GM18909 (cell line): Measurements from ENCODE around the gene MYO7A.

Experiments used
- ATAC-seq: cut with Tn5 transposase; IDR thresholded peaks from one replicate; pipeline ENCODE4 v1.9.1; 2021; ENCODE audit warnings: mild to moderate bottlenecking; ENCODE audit not compliant: unreplicated experiment, poor library complexity

MYO7A gene

DNA sequence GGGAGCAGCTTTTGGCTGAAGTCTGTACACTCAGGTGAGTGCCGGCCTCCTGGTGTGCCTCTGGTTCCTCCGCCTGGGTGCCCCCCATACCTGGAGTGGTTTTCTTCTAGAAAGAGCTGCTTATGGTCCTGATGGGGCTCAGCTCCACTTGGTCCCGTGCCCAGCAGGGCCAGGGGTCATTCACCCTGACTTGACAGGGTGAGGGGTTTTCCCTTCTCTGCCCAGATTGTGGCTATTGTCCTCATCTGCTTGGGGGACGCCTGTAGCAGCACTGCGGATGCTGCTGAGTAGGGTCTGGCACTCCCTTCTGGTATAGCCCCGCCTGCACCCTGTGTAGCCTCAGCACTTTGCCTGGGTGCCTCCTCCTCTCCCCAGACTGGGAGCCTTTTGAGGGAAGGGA is 17.2 kb upstream of the MYO7A start:
- ATAC-seq: no peak

DNA sequence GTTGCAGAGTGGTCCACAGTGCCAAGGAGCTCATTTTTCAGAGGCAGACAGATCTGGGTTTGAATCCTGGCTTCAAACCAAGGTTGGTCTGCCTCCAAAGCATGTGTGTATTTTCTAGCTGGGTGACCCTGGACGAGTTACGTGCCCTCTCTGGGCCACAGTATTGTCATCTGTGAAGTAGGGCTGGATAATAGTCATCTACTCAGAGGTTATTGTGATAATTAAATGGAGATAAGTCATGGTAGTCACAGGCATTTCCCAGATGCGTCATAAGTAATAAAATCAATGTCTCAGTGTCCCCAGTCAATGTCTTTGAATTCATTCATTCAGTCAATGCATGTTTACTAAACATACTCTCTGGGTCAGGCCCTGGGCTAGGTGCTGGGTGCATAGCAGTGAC is 16.8 kb upstream of the MYO7A start:
- ATAC-seq: no peak

DNA sequence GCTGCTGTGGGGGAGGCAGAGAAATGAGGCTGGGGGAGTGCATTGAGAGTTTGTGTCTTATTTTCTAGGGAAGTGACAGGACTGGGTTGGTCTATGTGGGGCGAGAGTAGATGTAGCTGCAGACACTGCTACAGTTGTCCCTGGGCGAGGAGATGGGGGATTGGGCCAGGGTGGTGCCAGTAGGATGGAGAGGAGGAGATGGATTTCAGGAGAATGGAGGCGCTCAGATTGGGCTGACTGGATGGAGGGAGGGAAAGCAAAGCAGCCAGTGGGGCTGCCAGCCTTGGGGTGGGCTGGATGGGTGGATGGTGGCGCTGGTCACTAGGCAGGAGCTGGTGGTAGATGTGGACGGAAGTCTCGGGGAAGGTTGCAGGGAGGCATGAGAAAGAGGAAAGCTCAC is 16.1 kb upstream of the MYO7A start:
- ATAC-seq: no peak

DNA sequence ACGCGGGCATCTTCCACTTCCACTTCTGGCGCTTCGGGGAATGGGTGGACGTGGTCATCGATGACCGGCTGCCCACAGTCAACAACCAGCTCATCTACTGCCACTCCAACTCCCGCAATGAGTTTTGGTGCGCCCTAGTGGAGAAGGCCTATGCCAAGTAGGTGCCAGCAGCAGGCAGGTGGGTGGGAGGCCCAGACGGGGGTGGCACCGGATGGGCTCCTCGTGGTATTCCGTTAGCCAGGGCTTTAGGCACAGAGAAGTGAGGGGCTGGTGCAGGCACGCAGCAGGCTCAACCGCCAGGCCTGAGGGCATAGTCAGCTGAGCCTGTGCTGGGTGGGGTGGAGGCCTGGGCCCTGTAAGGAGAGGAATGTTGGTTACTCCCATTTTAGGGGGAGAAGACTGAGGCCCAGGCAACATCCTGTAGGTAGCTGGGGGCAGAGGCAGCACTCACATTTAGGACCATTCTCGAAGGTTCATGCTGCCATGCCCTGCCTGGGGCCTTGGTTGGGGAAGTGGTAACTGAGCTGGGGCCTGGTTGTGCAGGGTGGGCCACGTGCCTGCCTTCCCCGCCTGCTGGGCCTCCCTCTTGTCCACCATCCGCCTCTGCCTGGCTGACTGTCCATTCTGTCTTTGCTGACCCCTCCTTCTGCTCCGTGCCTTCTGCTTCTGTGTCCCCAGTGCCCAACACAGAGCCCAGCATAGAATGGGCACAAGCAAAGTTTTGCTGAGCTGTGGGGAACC is 15.2 kb upstream of the MYO7A start:
- no peak for ATAC-seq

DNA sequence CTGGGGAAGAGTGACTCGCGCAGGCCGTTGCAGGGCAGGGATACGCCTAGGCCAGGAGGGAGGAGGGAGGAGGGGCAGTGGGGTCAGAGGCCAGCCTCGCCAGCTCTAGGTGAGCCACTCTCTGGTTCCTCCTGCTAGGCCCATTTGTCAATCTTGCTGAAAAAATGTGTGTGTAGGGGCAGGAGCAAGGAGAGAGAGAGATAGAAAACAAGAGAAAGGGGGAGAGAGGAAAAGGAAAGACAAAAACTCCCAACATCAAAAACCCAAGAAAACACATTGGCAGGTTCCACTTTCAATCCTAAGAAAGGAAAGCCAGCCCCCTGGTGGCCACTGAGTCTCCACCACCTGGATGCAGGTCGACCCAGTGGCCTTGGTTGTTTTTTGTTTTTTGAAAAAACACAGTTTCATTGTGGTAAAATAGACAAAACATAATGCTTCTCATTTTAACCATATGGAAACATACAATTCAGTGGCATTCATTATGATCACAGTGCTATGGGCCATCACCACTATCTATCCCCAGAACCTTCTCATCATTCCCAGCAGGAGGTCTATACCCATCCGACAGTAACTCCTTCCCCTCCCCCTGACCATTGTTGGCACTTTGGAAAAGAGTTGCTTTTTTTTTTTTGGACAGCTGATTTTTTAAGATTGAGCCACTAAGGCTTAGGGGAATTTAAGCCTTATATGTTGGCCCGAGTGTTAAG is 14.5 kb upstream of the MYO7A start:
- no peak for ATAC-seq

DNA sequence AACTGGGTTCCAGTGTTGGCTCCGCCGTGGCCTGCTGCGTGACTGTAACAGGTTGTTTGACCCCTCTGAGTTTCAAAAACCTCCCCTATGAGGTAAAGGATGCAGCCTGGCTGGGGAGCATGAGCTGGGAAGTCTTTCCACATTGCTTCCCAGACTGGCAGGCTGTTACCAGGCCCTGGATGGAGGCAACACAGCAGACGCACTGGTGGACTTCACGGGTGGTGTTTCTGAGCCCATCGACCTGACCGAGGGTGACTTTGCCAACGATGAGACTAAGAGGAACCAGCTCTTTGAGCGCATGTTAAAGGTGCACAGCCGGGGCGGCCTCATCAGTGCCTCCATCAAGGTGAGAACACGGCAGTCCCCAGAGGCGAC is 14.0 kb upstream of the MYO7A start:
- no peak for ATAC-seq

DNA sequence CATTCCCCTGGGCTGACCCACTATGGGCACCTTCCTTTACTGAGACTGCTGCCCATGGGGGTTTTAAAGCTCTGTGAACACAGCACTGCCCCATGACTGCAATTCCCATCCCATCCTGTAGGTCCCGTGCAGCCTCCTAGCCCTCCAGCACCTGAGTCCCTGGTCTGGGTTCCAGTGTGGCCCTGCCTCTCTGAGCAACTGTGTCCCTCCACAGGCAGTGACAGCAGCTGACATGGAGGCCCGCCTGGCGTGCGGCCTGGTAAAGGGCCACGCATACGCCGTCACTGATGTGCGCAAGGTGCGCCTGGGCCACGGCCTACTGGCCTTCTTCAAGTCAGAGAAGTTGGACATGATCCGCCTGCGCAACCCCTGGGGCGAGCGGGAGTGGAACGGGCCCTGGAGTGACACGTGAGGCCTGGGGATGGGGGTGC is 12.8 kb upstream of the MYO7A start:
- no peak for ATAC-seq

DNA sequence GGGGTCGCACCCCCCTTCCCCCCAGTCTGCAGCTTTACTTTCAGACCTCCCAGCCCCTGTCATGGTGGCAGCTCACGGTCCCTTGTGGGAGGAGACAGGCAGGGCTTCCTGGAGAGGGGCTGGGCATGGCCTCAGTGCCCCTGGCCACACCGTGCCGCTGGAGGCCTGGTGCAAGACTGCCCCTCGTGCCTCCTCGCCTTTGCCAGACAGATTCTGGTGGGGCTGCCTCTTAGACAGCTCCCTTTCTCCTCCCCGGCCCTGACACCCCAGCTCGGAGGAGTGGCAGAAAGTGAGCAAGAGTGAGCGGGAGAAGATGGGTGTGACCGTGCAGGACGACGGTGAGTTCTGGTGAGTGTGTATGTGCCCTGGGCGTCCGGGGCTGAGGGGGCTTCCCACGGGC is 12.1 kb upstream of the MYO7A start:
- no peak for ATAC-seq

DNA sequence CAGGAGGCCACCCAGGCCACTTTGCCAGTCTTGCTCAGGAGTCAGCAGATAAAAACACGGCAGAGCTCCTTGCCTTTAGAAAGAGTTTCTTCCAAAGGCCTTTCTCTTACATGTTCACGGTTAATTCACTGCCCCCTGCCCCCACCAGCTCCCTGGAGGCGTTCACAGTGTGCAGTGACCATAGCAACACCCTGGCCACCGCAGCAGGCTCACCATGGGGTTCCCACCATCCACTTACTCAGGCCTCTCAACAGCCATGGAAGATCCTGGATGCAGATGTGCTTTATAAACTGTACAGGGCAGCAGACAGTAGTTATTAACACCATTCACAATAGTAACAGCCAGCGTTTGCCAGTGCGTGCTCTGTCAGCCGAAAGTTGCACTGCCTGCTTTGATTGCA is 10.6 kb upstream of the MYO7A start:
- ATAC-seq: no peak

DNA sequence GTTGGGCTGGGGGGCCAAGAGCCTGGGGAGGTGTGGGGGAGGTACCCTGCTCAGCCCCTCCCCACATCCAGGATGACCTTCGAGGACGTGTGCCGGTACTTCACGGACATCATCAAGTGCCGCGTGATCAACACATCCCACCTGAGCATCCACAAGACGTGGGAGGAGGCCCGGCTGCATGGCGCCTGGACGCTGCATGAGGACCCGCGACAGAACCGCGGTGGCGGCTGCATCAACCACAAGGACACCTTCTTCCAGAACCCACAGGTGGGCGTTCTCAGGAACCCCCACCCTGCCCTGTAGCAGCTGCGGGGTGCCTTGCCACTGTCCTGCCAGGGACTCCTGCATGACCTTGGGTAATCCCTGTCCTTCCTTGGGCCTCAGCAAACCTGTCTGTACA is 10.0 kb upstream of the MYO7A start:
- ATAC-seq: no peak

DNA sequence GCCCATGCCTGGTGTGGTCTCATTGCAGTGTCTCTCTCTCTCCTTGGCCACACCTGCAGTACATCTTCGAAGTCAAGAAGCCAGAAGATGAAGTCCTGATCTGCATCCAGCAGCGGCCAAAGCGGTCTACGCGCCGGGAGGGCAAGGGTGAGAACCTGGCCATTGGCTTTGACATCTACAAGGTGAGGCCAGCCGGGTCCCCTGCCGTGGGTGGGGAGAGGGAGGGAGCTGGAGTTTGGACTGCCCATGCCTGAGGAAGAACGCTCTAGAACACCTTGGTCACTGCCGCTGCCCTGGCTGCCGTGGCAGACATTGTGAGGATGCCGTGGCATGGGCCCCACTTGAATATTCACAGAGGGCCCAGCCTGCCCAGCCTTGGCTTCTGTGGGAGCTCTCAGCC is 9.1 kb upstream of the MYO7A start:
- ATAC-seq: no peak

DNA sequence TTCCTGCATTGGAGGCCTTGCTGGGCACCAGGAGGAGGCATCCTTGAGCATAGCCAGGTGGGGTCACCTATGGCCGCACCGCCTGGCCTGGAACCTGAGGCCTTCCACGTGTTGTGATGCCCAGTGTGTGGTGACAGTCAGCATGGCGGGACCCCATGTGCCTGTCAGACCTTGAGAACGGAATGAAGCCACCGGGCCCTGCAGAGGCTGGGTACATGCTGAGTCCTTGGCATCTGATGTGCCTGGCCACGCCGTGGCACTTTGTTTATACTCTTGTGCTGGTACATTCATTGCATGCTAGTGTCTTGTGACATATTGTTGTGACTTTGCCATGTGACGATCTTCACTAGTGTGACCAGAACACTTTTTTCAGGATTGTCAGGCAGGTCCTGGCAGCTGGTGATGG is 8.5 kb upstream of the MYO7A start:
- ATAC-seq: no peak

DNA sequence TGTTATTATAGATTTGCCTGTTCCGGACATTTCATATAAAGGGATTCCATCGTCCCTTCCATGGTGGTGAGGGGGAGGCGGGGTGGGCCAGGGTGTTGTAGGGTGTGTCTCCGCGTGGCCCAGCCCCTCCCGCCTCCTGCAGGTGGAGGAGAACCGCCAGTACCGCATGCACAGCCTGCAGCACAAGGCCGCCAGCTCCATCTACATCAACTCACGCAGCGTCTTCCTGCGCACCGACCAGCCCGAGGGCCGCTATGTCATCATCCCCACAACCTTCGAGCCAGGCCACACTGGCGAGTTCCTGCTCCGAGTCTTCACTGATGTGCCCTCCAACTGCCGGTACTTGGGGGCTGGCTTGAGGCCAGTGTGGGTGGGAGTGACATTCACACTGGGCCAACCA is 7.5 kb upstream of the MYO7A start:
- ATAC-seq: no peak

DNA sequence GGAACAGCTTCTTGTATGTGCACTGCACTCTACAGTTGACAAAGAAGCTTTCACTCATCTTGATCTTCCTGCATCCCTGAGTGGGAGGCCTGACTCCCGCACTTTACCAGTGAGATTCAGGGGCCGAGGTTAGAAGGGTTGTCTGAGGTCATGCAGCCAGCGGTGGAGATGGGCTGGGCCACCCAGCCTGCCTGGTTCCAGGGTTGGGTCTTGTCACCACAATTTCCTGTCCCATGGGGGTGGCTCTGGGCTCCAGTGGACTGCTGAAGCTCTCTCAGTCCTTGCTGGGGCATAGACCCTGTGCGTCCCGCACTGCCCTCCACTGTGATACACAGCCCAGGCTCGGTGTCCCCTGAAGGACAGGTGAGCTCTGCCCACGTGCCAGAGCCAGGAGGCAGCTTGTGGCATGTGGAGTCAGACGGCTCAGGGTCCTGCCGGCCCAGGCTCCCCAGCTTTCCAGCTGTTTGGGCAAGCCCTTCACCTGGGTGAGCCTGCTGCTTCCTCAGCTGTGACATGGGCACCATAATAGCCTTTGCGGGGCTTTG is 6.9 kb upstream of the MYO7A start:
- no peak for ATAC-seq

DNA sequence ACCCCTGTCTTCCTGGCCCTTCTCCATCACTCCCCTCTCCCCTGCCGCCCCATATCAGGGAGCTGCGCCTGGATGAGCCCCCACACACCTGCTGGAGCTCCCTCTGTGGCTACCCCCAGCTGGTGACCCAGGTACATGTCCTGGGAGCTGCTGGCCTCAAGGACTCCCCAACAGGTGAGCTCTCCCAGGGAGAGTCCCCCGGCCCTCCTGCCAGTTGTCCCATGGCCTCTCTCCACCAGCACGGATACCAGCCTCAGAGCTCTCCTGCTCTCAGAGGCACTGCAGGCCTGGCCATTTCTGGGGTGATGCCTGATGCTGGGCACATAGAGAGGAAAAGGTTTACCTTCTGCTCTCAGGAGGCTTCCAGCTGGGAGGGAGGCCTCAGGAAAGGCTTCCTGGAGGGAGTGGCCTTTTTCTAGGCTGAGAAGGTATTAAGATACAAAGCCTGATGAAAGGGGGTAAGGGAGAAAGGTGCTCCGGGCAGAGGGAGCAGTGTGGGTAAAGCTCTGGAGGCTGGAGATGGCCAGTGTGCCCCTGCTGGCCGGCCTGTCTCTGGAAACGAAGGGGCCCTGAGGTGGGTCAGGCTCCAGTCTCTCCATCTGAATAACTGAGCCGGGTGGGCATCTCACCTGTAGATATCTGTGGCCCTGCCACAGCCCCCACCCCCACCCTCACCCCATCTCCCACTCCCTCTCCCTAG is 6.0 kb upstream of the MYO7A start:
- no peak for ATAC-seq

DNA sequence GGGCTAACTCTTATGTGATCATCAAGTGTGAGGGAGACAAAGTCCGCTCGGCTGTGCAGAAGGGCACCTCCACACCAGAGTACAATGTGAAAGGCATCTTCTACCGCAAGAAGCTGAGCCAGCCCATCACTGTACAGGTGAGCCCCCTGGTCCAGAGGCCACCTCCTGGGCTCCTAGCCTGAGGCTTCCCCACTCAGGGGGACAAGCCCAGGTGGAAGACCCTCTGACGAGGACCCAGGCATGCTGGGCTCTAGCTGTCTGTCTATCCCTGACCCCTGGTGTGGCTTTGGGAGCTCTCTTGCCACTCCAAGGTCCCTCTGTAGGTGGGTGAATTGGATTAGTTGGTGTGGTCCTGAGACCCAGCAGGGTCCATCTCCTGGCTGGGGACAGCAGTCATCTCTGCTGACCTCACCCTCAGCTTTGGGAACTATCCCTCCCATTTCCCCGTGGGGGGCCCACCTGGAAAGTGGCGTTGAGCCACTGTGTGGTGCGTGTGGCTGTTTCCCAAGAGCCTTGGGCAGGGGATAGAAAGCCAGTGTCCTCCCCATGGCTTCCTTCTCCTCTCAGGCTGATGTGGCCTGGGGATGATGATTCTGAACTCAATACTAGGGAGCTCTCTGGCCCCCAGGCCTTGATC is 5.4 kb upstream of the MYO7A start:
- ATAC-seq: no peak

DNA sequence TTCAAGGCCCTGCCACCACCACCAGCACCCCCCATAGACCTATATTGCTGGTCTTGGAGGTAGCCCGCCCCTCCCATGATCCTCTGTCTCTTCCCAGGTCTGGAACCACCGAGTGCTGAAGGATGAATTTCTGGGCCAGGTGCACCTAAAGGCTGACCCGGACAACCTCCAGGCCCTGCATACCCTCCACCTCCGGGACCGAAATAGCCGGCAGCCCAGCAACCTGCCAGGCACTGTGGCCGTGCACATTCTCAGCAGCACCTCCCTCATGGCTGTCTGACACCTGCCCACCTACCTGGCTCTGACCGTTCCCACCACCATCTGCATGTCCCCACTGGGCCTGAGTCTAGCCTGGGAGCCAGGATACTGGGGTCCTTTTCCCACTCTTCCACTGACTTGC is 4.5 kb upstream of the MYO7A start:
- no peak for ATAC-seq

DNA sequence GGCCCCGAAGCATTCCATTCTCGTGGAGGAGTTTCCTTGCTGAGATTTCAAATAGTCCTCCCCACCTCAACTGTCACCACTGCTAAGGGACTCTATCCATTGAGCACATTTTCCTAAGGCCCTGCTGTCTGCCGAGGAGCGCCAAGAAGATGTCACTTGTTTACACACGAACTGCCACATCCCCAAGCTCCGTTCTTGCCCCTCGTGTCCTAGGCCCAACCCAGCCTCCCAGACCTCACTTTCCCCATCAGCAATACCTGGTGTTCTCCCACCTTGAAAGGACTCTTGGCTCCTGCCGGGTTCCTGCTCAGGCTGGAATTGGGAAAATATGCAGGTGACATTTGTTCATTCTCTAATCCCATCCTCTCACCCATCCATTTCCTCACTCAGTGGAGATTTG is 4.0 kb upstream of the MYO7A start:
- no peak for ATAC-seq

DNA sequence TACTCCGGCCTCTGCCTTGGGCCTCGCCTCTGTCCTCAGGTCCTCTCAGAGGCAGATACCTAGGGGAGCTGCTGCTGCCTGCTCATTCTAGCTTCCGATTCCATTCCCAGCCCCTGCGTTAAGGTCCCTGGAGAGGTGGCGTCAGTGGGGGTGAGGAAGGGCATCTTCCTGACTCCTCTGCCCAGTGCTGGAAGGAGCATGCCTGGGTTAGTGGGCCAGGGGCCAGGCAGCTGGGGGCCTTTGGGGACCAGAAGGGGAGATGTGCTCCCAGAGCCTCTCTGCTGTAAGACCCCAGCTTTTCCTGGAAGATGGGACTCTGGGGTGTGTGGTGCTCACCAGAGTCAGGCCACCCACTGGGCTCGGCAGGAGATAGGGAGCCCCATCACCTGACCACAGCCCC is 3.6 kb upstream of the MYO7A start:
- no peak for ATAC-seq

DNA sequence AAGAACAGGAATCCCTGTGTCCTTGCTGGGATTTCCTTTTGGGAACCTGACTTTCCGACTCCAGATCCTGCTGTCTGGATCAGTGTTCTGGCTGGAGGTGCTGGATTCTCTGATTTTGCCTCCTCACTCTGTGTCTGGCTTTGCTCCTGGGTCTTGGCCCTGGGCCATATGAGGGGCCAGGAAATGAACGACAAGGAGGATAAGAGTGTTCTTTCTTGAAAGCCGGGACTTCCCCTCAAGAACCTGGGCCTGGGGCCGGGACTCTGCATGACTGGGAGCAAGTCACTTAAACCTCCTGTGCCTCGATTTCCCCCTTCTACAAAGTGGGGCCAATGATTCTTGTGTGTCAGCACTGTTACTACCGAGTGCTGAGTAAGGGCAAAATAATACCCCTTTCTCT is 2.9 kb upstream of the MYO7A start:
- ATAC-seq: no peak

DNA sequence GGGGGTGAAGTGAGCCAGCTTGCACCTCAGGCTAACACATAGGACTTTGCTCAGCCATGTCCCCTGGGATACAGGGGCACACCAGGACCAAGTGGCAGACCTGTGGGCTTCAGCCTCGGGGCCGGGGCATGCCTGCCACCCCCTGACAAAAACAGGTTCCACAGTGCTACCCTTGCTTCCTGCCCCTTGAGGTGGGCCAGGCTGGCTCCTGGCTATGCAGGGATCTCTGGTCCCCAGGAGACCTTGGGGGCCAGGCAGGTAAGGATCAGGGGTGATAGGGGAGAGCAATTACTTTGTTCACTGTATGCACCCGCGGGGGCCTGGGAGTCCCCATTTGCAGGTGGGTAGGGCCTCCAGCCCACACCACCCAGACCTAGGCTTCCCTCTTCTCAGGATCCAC is 2.4 kb upstream of the MYO7A start:
- no peak for ATAC-seq
